22Rv1 (cell line): Measurements from ENCODE around the gene FARS2.

Source experiments
- H3K27ac ChIP-seq: fragments of 450-650 bp; 2 replicates; pipeline ENCODE4 v1.5.1; 2017
- CTCF ChIP-seq: fragments of 450-650 bp; IDR thresholded peaks from 2 replicates; pipeline ENCODE4 v1.5.1; 2017; ENCODE audit warnings: mild to moderate bottlenecking
- ZFX ChIP-seq: fragments of 450-650 bp; IDR thresholded peaks from 2 replicates; pipeline ENCODE4 v1.6.1; 2017; ENCODE audit warnings: antibody characterized with exemption, borderline replicate concordance

FARS2 gene

GRCh38 chr6:5403076-5403475, 141.8 kb downstream of the FARS2 start:
- no peak overlapping the region for H3K27ac ChIP-seq

GRCh38 chr6:5403609-5404008, 142.3 kb downstream of the FARS2 start:
- no peak for TF ChIP-seq CTCF
- TF ChIP-seq ZFX = no peak
- no peak overlapping the region for H3K27ac ChIP-seq

More at GRCh38 chr6:5403076-5403475, 141.8 kb downstream of the FARS2 start:
- TF ChIP-seq ZFX (no peak), CTCF (no peak)

- no peak overlapping the region for H3K27ac ChIP-seq
- TF ChIP-seq CTCF = no peak
- TF ChIP-seq ZFX = no peak
These were observed 144.7 kb downstream of the FARS2 start for GRCh38 chr6:5405976-5406375.

- TF ChIP-seq ZFX (no peak), CTCF (no peak)
These were observed 150.1 kb downstream of the FARS2 start for GRCh38 chr6:5411414-5411813.

GRCh38 chr6:5412017-5412416, 150.7 kb downstream of the FARS2 start:
- TF ChIP-seq ZFX (no peak), CTCF (no peak)
- no peak overlapping the region for H3K27ac ChIP-seq

More at GRCh38 chr6:5411414-5411813, 150.1 kb downstream of the FARS2 start:
- H3K27ac ChIP-seq = no peak overlapping the region

GRCh38 chr6:5412663-5413062, 151.3 kb downstream of the FARS2 start:
- TF ChIP-seq CTCF (no peak), ZFX (no peak)
- H3K27ac ChIP-seq = no peak overlapping the region

- no peak overlapping the region for H3K27ac ChIP-seq
- TF ChIP-seq CTCF (no peak), ZFX (no peak)
These were observed 154.9 kb downstream of the FARS2 start for GRCh38 chr6:5416250-5416649.
